ENCODE measurements around the gene MFN2. TPM values are rescaled to one million over a fixed set of nuclear protein-coding genes. Genes with fewer than 3 reads are reported as not detected.

Gene MFN2
- total and polyA plus RNA-seq, 9 of the 15 experiments (the other 6 are each of a cell fraction or from before 2014, with no cell fraction given) = 10.5 to 158 (median 87.1) TPM

GRCh38 chr1:11938722-11939526 lies 41.3 kb upstream of the MFN2 start (continued):
- TF ChIP-seq RBFOX2 (IDR thresholded peaks at IDR 0.05; ENCODE audit: low read depth, low read length) = 0 out of 2 replicates have a peak, but pooled peaks have one; percentile 11
- peak; percentile 65 for TF ChIP-seq NFIC (IDR thresholded peaks at IDR 0.05)
- TF ChIP-seq RFX5 (IDR thresholded peaks at IDR 0.05; ENCODE audit: low read depth, low read length) = no peak
- peak in 1 of 2 experiments; percentile 21; a peak in 1 of 4 replicates for TF ChIP-seq KDM1A (IDR thresholded peaks at IDR 0.05)
- no peak for TF ChIP-seq DIDO1 (tag; IDR thresholded peaks at IDR 0.05; ENCODE audit: low read depth)
- TF ChIP-seq CTBP1 (IDR thresholded peaks at IDR 0.05; ENCODE audit: borderline replicate concordance) = no peak
- TF ChIP-seq CEBPB (tag; IDR thresholded peaks at IDR 0.05) = peak; percentile 73
- TF ChIP-seq ZBTB7A (IDR thresholded peaks at IDR 0.05; ENCODE audit: borderline replicate concordance, control insufficient read depth, low read depth, low read length) = peak; percentile 19; the same call in 1 of the 2 replicates
- TF ChIP-seq ZBED1 (IDR thresholded peaks at IDR 0.05) = 0 out of 2 replicates have a peak, but pooled peaks have one; percentile 41
- peak; percentile 93 for TF ChIP-seq EGR1 (conservative IDR thresholded peaks at IDR 0.05)
- TF ChIP-seq RUNX1 (IDR thresholded peaks at IDR 0.05; ENCODE audit: low read depth) = 0 out of 2 replicates have a peak, but pooled peaks have one; percentile 7
- TF ChIP-seq, protein P1, sequence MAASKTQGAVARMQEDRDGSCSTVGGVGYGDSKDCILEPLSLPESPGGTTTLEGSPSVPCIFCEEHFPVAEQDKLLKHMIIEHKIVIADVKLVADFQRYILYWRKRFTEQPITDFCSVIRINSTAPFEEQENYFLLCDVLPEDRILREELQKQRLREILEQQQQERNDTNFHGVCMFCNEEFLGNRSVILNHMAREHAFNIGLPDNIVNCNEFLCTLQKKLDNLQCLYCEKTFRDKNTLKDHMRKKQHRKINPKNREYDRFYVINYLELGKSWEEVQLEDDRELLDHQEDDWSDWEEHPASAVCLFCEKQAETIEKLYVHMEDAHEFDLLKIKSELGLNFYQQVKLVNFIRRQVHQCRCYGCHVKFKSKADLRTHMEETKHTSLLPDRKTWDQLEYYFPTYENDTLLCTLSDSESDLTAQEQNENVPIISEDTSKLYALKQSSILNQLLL (CRISPR knock-in tag; IDR thresholded peaks at IDR 0.05; ENCODE audit: borderline replicate concordance) = no peak
- TF ChIP-seq TAF9B (IDR thresholded peaks at IDR 0.05; ENCODE audit: partially characterized antibody) = no peak
- peak; percentile 92 for TF ChIP-seq PRDM10 (IDR thresholded peaks at IDR 0.05; ENCODE audit: partially characterized antibody)
- TF ChIP-seq, protein P2, sequence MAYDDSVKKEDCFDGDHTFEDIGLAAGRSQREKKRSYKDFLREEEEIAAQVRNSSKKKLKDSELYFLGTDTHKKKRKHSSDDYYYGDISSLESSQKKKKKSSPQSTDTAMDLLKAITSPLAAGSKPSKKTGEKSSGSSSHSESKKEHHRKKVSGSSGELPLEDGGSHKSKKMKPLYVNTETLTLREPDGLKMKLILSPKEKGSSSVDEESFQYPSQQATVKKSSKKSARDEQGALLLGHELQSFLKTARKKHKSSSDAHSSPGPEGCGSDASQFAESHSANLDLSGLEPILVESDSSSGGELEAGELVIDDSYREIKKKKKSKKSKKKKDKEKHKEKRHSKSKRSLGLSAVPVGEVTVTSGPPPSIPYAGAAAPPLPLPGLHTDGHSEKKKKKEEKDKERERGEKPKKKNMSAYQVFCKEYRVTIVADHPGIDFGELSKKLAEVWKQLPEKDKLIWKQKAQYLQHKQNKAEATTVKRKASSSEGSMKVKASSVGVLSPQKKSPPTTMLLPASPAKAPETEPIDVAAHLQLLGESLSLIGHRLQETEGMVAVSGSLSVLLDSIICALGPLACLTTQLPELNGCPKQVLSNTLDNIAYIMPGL (CRISPR knock-in tag; IDR thresholded peaks at IDR 0.05) = no peak
- TF ChIP-seq MYNN (IDR thresholded peaks at IDR 0.05) = peak; percentile 29; the same call in 1 of the 2 replicates
- no peak for TF ChIP-seq MYNN (CRISPR knock-in tag; IDR thresholded peaks at IDR 0.05)
- no peak for TF ChIP-seq ZBTB1 (CRISPR knock-in tag; IDR thresholded peaks at IDR 0.05; ENCODE audit: borderline replicate concordance, low read depth)
- TF ChIP-seq, protein P3, sequence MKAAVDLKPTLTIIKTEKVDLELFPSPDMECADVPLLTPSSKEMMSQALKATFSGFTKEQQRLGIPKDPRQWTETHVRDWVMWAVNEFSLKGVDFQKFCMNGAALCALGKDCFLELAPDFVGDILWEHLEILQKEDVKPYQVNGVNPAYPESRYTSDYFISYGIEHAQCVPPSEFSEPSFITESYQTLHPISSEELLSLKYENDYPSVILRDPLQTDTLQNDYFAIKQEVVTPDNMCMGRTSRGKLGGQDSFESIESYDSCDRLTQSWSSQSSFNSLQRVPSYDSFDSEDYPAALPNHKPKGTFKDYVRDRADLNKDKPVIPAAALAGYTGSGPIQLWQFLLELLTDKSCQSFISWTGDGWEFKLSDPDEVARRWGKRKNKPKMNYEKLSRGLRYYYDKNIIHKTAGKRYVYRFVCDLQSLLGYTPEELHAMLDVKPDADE (conservative IDR thresholded peaks at IDR 0.05; ENCODE audit: control insufficient read depth, low read depth, low read length) = 0 out of 2 replicates have a peak, but pooled peaks have one; percentile 29
